ENCODE results near the gene HSP90AA1. TPM values are rescaled to one million over a fixed set of nuclear protein-coding genes. Genes with fewer than 3 reads are reported as not detected.

The HSP90AA1 gene
- total RNA-seq, 1 experiment from 2014 or later: 1,112 TPM

- Histone ChIP-seq H3K9me3 (ENCODE audit: low read depth, low read length, poor library complexity, severe bottlenecking) (no peaks in the 10 kb centered on the region), H3K4me3 (ENCODE audit: low read depth, low read length, poor library complexity, severe bottlenecking) (no peak overlapping the region), H3K36me3 (ENCODE audit: insufficient read depth, low read length, poor library complexity, severe bottlenecking) (peaks cover 81% of the 10 kb centered on the region), H3K27ac (ENCODE audit: low read depth, low read length, poor library complexity, severe bottlenecking) (no peak overlapping the region), H3K4me1 (ENCODE audit: insufficient read depth, low read length, poor library complexity, severe bottlenecking) (no peaks in the 10 kb centered on the region), H3K27me3 (replicated peaks; ENCODE audit: insufficient read depth, low read depth, low read length, poor library complexity) (no peaks in the 10 kb centered on the region)
- CTCF ChIA-PET: interaction anchor here (1.3 kb wide), 1 partner anchor 13 kb away, joined by 6 read pairs; no protein-coding TSS in a partner anchor
- POLR2A ChIA-PET (ENCODE audit: low non-redundant PET): no interaction called here
- no TSS peak for BruUV-seq (replicated peaks)
- TF ChIP-seq EZH2 (IDR thresholded peaks at IDR 0.05; ENCODE audit: borderline replicate concordance, low read depth, low read length, poor library complexity, severe bottlenecking) (no peak), CTCF (conservative IDR thresholded peaks at IDR 0.05; ENCODE audit: low read depth, low read length) (no peak)
- intact Hi-C loops (cut with micrococcal nuclease; ENCODE audit: unreplicated experiment): no loop called here
- DNase-seq (ENCODE audit: low spot score): no peak
Observed at GRCh38 chr14:102050026-102050405, 36.8 kb downstream of the HSP90AA1 start.

- ChIA-PET POLR2A (ENCODE audit: low non-redundant PET) (no interaction called here), CTCF (no interaction called here)
- Histone ChIP-seq H3K4me3 (ENCODE audit: low read depth, low read length, poor library complexity, severe bottlenecking) (no peak overlapping the region), H3K4me1 (ENCODE audit: insufficient read depth, low read length, poor library complexity, severe bottlenecking) (no peaks in the 10 kb centered on the region), H3K9me3 (ENCODE audit: low read depth, low read length, poor library complexity, severe bottlenecking) (no peaks in the 10 kb centered on the region), H3K36me3 (ENCODE audit: insufficient read depth, low read length, poor library complexity, severe bottlenecking) (peaks cover 83% of the 10 kb centered on the region), H3K27me3 (replicated peaks; ENCODE audit: insufficient read depth, low read depth, low read length, poor library complexity) (no peaks in the 10 kb centered on the region), H3K27ac (ENCODE audit: low read depth, low read length, poor library complexity, severe bottlenecking) (no peak overlapping the region)
- no peak for TF ChIP-seq EZH2 (IDR thresholded peaks at IDR 0.05; ENCODE audit: borderline replicate concordance, low read depth, low read length, poor library complexity, severe bottlenecking)
- no peak for TF ChIP-seq CTCF (conservative IDR thresholded peaks at IDR 0.05; ENCODE audit: low read depth, low read length)
- intact Hi-C loops (cut with micrococcal nuclease; ENCODE audit: unreplicated experiment): no loop called here
- BruUV-seq (replicated peaks): no TSS peak
- DNase-seq (ENCODE audit: low spot score): no peak
Observed at GRCh38 chr14:102049258-102050025, 37.4 kb downstream of the HSP90AA1 start.

GRCh38 chr14:102047808-102048540 lies 38.9 kb downstream of the HSP90AA1 start:
- TF ChIP-seq EZH2 (IDR thresholded peaks at IDR 0.05; ENCODE audit: borderline replicate concordance, low read depth, low read length, poor library complexity, severe bottlenecking) (no peak), CTCF (conservative IDR thresholded peaks at IDR 0.05; ENCODE audit: low read depth, low read length) (no peak)
- intact Hi-C loops (cut with micrococcal nuclease; ENCODE audit: unreplicated experiment): no loop called here
- no peaks in the 10 kb centered on the region for H3K9me3 ChIP-seq (ENCODE audit: low read depth, low read length, poor library complexity, severe bottlenecking)
- DNase-seq (ENCODE audit: low spot score): no peak
- no peaks in the 10 kb centered on the region for H3K27me3 ChIP-seq (replicated peaks; ENCODE audit: insufficient read depth, low read depth, low read length, poor library complexity)
- ChIA-PET POLR2A (ENCODE audit: low non-redundant PET) (no interaction called here), CTCF (interaction anchor here (0.5 kb wide), 1 partner anchor 30 kb away, joined by 6 read pairs; no protein-coding TSS in a partner anchor)
- no peak overlapping the region for H3K27ac ChIP-seq (ENCODE audit: low read depth, low read length, poor library complexity, severe bottlenecking)
- no peak overlapping the region for H3K4me3 ChIP-seq (ENCODE audit: low read depth, low read length, poor library complexity, severe bottlenecking)
- BruUV-seq (replicated peaks): no TSS peak
- peaks cover 92% of the 10 kb centered on the region for H3K36me3 ChIP-seq (ENCODE audit: insufficient read depth, low read length, poor library complexity, severe bottlenecking)
- H3K4me1 ChIP-seq (ENCODE audit: insufficient read depth, low read length, poor library complexity, severe bottlenecking): no peaks in the 10 kb centered on the region
